Tibial artery (tissue), 4 donors: ENCODE measurements around the gene SF3A2.

ENCODE experiments used
- DNase-seq, 2 donors: peaks; one replicate each; pipeline ENCODE4 v3.0.0-alpha.2; 2019
- H3K27ac ChIP-seq, 2 donors: fragments of 200-600 bp; sonication (generic) in 1 of 2; 1 replicate in 1 of 2; 2 replicates in 1 of 2; pipeline ENCODE4 v1.5.1; 2018 to 2019; ENCODE audit warnings: mild to moderate bottlenecking in 1 of 2
- H3K27me3 ChIP-seq, 2 donors: fragments of 200-600 bp; sonication (generic) in 1 of 2; one replicate each; pipeline versions ENCODE4 v1.5.1 to v1.6.0; 2016 to 2019
- H3K36me3 ChIP-seq, 3 donors: fragments of 200-600 bp; sonication (generic) in 2 of 3; one replicate each; pipeline ENCODE4 v1.5.1; 2016 to 2019; ENCODE audit warnings: mild to moderate bottlenecking in 2 of 3
- H3K4me1 ChIP-seq, 4 donors: fragments of 200-600 bp; sonication (generic) in 2 of 4; 1 replicate in 3 of 4; 2 replicates in 1 of 4; pipeline ENCODE4 v1.5.1; 2016 to 2019
- H3K4me3 ChIP-seq, 2 donors: fragments of 200-600 bp; sonication (generic) in 1 of 2; 1 replicate in 1 of 2; 2 replicates in 1 of 2; pipeline ENCODE4 v1.5.1; 2018 to 2019; ENCODE audit warnings: mild to moderate bottlenecking in 2 of 2
- H3K9me3 ChIP-seq, 3 donors: fragments of 200-600 bp; sonication (generic) in 1 of 3; one replicate each; pipeline ENCODE4 v1.5.1; 2016 to 2019
- intact Hi-C: fragments of 100-400 bp; cut with DNase I; formaldehyde crosslinking; loops from one replicate; pipeline ENCODE4 v1.15.0; 2023; ENCODE audit warnings: low total_unique reads
- TF ChIP-seq, protein P1 (sequence below), 2 experiments: fragments of 200-600 bp in 1 of 2; fragments of 450-650 bp in 1 of 2; IDR thresholded peaks; one replicate each; pipeline ENCODE4 v1.5.1; 2017 to 2019; ENCODE audit warnings: antibody characterized with exemption in 2 of 2, mild to moderate bottlenecking in 1 of 2, moderate library complexity in 1 of 2

SF3A2 gene

DNA sequence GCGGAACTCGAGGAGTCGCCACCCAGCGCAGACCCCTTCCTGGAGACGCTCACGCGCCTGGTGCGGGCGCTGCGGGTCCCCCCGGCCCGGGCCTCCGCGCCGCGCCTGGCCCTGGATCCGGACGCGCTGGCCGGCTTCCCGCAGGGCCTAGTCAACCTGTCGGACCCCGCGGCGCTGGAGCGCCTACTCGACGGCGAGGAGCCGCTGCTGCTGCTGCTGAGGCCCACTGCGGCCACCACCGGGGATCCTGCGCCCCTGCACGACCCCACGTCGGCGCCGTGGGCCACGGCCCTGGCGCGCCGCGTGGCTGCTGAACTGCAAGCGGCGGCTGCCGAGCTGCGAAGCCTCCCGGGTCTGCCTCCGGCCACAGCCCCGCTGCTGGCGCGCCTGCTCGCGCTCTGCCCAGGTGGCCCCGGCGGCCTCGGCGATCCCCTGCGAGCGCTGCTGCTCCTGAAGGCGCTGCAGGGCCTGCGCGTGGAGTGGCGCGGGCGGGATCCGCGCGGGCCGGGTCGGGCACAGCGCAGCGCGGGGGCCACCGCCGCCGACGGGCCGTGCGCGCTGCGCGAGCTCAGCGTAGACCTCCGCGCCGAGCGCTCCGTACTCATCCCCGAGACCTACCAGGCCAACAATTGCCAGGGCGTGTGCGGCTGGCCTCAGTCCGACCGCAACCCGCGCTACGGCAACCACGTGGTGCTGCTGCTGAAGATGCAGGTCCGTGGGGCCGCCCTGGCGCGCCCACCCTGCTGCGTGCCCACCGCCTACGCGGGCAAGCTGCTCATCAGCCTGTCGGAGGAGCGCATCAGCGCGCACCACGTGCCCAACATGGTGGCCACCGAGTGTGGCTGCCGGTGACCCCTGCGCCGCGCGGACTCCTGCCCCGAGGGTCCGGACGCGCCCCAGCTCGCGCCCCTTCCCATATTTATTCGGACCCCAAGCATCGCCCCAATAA, 14.8 kb downstream of the SF3A2 start:
- Histone ChIP-seq H3K27me3 (peaks cover 3 to 66% of the 10 kb centered on the region in 2 donors), H3K4me3 (peak overlapping the region in 1 of 2 donors; percentile 12), H3K9me3 (no peaks in the 10 kb centered on the region), H3K27ac (no peak overlapping the region), H3K36me3 (peaks cover 19 to 28% (median 26%) of the 10 kb centered on the region in 3 donors), H3K4me1 (peaks cover 0 to 44% (median 38%) of the 10 kb centered on the region in 4 donors)
- intact Hi-C loops = loop anchor here (2.0 kb wide), 1 partner anchor 27 kb away; no protein-coding TSS in a partner anchor
- TF ChIP-seq, protein P1, sequence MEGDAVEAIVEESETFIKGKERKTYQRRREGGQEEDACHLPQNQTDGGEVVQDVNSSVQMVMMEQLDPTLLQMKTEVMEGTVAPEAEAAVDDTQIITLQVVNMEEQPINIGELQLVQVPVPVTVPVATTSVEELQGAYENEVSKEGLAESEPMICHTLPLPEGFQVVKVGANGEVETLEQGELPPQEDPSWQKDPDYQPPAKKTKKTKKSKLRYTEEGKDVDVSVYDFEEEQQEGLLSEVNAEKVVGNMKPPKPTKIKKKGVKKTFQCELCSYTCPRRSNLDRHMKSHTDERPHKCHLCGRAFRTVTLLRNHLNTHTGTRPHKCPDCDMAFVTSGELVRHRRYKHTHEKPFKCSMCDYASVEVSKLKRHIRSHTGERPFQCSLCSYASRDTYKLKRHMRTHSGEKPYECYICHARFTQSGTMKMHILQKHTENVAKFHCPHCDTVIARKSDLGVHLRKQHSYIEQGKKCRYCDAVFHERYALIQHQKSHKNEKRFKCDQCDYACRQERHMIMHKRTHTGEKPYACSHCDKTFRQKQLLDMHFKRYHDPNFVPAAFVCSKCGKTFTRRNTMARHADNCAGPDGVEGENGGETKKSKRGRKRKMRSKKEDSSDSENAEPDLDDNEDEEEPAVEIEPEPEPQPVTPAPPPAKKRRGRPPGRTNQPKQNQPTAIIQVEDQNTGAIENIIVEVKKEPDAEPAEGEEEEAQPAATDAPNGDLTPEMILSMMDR (IDR thresholded peaks at IDR 0.05) = no peak
- DNase-seq = no peak

DNA sequence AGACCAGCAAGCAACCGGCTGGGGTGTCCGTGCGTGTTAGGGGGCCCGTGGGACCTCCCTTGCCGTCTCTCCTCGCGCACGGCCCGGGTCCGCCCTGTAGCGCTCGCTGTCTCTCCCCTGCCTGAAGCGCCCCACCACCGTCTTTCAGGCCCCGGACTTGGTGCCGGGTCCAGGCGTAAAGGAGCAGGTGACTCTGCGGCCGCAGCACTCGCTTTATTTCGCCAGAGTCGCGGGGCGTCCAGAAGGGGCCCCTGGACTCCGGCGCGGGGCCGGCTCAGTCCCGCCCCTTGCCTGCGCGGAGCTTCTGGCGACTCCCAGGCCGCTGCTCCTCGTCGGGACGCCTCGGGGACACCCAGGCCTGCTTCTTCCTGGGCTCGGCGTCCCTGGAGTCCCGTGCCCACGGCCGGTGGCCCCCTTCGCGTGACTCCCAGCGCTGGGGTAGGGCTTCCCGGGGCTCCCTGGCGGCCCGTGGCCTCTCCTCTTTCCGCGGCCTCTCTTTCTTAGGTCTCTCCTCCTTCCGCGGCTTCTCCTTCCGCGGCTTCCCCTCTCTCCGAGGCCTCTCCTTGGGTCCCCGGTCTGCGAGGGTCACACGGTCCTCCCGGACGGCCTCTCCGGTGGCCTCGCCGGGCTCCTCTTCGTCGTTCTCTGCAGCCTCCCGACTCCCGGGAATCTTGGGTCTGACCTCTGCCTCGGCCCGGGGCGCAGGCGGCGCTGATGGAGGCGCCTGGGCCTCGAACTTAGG, 15.6 kb downstream of the SF3A2 start:
- peaks cover 0 to 44% (median 38%) of the 10 kb centered on the region in 4 donors for H3K4me1 ChIP-seq
- H3K36me3 ChIP-seq = peaks cover 10 to 19% (median 18%) of the 10 kb centered on the region in 3 donors
- no peaks in the 10 kb centered on the region for H3K9me3 ChIP-seq
- H3K4me3 ChIP-seq = peak overlapping the region in 1 of 2 donors; percentile 12
- H3K27me3 ChIP-seq = peaks cover 3 to 62% of the 10 kb centered on the region in 2 donors
- H3K27ac ChIP-seq = no peak overlapping the region
- no peak for DNase-seq
- intact Hi-C loops = no loop called here
- TF ChIP-seq, protein P1 (IDR thresholded peaks at IDR 0.05) = no peak

DNA sequence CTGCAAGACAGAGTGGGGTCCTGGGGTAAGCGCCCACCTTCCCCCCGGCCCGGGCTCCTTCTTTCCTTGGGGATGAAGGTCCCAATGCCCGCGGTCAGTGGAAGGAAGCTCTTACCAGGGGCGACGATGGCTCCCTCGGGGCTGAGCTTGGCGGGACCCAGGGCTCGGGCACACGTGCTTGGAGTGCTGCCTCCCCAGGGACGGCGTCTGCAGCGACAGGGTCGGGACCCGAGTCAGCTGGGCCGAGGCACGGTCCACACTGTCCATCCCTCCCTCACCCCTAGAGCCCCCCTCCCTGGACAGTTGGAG, 16.1 kb downstream of the SF3A2 start:
- no peak for DNase-seq
- intact Hi-C loops = no loop called here
- peaks cover 3 to 62% of the 10 kb centered on the region in 2 donors for H3K27me3 ChIP-seq
- TF ChIP-seq, protein P1 (IDR thresholded peaks at IDR 0.05) = no peak
- H3K4me3 ChIP-seq = peak overlapping the region in 1 of 2 donors; percentile 12
- no peaks in the 10 kb centered on the region for H3K9me3 ChIP-seq
- no peak overlapping the region for H3K27ac ChIP-seq
- peaks cover 5 to 14% (median 12%) of the 10 kb centered on the region in 3 donors for H3K36me3 ChIP-seq
- peaks cover 0 to 44% (median 38%) of the 10 kb centered on the region in 4 donors for H3K4me1 ChIP-seq

DNA sequence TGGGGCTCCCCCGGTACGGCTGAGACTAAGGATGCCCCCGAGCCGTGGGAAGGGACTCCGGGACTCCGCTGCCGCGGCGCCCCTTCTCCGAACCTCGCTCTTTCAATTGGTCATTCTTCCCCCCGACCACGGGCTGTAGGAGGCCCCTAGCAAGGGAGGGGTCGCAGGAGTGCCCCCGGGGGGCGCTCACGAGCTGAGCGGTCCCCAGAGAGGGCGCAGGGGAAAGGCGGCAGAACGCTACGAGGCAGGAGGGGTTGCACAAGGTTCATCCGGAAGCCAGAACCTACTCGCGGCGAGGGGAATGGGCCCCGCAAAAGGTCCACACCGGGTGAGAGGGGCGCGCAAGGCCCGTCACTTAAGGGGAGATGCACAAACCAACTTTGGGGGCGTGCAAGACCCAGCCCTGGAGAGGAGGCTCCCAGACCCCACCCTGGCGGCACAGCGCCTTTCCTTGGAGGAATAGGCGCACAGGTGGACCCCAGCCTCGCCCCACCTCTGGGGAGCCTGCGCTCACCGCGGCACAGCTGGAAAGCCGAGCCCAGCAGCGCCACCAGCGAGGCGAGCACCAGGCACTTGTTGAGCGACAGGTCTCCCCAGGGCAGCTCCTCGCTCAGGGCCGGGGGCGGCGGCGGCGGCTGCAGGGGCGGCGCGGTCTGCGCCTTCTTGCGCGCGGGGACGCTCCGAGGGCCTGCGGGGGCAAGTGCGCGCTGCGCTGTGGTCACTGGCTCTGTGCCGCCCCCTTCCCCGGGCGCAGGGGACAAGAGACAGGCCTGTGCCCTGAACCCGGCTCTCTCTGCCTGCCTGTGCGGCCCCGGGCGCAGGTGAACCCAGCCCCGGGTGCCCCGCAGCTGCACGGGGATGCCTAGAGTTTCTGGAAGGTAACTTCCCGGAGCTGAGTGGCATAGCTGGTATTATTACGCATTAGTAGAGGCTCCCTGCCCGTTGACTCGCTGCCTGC, 16.8 kb downstream of the SF3A2 start:
- intact Hi-C loops = no loop called here
- DNase-seq = no peak
- Histone ChIP-seq H3K4me3 (peak overlapping the region in 1 of 2 donors; percentile 12), H3K4me1 (peaks cover 0 to 44% (median 38%) of the 10 kb centered on the region in 4 donors), H3K36me3 (peaks cover 0 to 8% (median 6%) of the 10 kb centered on the region in 3 donors), H3K27ac (no peak overlapping the region), H3K27me3 (peaks cover 3 to 58% of the 10 kb centered on the region in 2 donors), H3K9me3 (no peaks in the 10 kb centered on the region)
- TF ChIP-seq, protein P1 (IDR thresholded peaks at IDR 0.05) = no peak
